Fibroblast of gingiva (primary cell): ENCODE data around the gene GSE1.
A peak's percentile ranks its signal among the peaks of the same experiment; 100 is the strongest.

Experiments
- DNase-seq: peaks from one replicate; pipeline ENCODE4 v3.0.0-alpha.2; 2011; ENCODE audit warnings: low read depth

Gene GSE1

DNA sequence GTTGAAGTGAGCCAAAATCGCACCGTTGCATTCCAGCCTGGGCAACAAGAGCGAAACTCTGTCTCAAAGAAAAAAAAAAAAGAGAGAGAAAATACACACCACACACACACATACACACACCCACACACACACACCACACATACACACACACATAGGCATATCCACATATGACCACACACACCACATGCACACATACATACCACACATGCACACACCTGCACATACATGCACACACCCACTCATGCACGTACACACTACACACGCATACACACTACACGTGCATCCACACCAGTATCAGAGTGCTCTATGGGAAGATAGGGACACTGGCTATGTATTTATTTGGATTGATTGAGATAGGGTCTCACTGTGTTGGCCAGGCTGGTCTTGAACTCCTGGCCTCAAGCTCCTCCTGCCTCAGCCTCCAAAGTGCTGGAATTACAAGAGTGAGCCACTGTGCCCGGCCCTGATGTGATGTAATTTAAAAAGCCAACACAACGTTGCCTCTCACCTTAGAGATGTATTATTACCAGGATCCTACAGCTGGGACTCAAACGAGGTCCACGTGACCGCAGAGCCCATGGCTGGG, 93.4 kb downstream of the GSE1 start:
- no peak for DNase-seq

DNA sequence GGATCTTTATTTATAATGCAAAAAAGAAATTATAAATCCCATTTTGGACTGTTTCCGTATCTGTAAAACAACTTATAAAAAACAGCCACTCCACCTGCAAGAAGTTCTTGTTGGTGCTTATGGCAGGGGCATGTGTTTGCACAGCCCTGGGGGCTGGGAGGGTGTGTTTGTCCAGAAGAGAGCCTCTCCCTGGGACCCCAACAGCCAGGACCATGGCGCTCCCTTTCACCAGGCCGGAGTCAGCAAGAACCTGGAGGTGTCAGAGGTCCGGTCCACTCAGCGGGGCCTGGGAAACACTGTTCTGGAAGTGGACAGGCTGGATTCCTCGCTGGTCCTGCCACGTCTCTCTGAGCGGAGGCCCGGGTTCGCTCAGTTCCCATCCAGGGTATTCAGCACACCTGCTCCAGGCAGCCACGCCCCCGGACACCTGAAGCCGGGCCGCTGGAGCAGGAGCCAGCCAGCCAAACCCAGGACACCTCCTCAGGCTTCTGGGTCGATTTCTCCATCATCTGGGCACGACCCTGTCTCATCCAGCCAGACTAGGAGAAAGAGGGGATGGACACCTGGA, 94.5 kb downstream of the GSE1 start:
- DNase-seq: no peak

- DNase-seq: no peak
Measured at GRCh38 chr16:85708338-85708737, 95.2 kb downstream of the GSE1 start.

- no peak for DNase-seq
Measured at GRCh38 chr16:85709766-85710585, 96.9 kb downstream of the GSE1 start.

GRCh38 chr16:85710732-85711131, 97.6 kb downstream of the GSE1 start:
- DNase-seq: no peak

- DNase-seq: no peak
Measured at GRCh38 chr16:85711982-85712587, 99.0 kb downstream of the GSE1 start.

- DNase-seq: no peak
Measured at GRCh38 chr16:85712801-85713200, 99.7 kb downstream of the GSE1 start.

DNA sequence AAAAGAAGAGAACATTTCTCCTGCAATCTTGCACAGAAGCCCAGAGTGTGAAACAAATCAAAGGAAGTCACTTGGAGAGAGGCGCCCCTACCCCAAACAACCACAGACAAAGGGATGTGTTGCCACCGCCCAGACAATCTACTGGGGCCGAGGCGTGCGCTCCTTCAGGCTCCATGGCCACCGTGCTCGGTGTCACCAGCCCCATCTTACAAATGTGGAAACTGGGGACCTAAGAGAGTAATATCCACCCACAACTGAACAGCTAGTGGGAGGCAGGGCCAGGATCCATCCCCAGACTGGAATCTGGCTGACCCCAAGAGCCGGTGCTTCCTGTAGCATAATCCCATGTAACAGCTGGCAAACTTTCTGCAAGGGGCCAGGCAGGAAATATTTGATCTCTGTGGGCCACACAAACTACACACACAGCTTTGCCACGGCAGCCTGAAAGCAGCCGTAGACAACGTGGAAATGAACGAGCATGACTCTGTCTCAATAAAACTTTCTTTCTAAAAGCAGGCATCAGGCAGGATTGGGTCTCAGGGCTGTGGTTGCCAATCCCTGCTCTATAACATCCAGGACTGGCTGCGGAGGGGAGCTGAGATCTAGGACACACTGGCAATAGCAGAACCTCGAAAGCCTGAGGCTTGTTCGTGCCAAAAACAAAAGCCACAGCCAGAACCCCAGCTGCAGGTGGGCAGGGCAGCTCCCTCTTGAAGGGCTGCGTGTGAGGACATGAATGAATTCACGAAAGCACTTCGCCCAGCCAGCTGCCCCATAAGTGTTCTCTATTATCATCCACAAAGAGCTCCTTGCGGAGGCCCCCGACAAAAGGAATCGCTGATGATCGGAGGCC, 102.3 kb downstream of the GSE1 start:
- DNase-seq: no peak

- DNase-seq: no peak
Measured at GRCh38 chr16:85716022-85716679, 103.0 kb downstream of the GSE1 start.

DNA sequence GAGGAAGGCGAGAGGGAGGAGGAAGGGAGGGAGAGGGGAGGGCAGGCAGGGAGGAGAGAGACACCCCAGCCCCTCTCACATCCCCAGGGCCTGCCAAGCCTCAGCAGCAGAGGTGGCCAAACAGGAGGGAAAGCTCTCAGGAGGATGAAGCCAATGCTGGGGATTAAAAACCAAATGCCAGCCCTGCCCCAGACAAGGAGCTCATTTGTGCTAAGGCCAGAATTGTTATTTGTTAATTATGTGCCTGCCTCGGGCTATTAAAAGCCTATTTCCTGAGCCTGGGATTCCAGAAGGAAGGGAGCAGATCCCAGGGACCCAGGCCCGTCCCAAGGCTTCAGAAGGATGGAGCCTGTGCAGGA, 103.5 kb downstream of the GSE1 start:
- no peak for DNase-seq

DNA sequence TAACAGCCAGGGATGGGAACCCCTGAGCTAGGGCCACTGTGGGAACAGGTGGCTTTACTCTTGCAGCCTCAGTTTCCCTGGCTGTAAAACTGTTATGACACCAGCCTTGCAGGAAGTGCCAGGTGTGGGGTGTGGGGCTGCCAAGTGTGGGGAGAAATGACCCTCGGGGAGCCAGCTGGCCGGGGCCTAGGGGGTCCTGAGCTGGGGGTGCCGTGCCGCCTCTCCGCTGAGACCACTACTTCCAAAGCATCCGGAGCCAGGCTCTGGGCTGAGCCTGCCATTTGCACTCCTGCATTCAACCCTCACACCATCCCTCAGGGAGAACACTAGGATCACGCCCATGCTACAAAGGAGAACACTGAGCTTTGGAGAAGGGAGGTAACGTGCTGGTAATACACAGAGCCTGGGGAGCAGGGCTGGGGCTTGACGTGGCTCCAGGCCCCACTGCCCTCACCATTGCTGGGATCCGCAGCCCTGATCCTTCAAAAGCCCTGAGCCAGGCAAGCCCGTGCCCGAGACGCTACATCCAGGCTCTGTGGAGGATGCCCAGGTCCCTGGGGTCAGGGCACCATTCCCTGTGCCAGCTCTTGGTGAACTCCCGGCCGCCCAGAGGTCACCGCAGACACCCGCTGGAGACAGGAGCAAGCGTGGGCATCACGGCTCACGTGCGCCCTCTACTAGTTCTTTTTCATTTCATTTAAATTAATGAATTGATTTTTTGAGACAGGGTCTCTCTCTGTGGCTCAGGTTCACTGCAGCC, 104.5 kb downstream of the GSE1 start:
- DNase-seq: peak; percentile 41

DNA sequence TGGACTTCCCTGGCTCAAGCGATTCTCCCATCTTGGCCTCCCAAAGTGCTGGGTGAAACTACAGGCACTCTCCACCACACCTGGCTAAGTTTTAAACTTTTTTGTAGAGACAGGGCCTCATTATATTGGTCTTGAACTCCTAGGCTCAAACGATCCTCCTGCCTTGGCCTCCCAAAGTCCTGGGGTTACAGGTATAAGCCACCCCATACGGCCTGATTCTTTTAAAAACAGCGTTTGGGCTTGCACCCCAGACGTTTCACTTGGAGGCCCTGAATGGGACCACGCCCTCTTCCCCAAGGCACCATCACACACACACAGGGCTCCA, 105.0 kb downstream of the GSE1 start:
- no peak for DNase-seq

DNA sequence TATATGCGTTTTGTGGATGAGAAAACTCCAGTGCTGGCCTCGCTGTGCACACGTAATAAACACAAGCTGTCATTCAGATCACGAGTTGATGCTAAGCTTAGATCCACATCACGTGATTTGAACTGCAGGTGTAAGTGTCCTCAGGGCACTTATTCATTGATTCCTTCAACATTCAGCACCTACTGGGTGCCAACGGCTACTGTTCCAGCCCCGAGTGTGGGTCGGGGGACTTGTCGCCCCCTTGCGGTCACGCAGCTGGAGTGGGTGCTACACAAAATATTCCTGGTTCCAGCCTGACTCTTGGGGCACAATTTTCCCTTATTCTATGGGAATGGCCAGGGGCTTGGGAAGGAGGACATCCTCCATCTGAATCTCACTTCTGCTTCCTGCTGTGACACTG, 105.6 kb downstream of the GSE1 start:
- DNase-seq: no peak

DNA sequence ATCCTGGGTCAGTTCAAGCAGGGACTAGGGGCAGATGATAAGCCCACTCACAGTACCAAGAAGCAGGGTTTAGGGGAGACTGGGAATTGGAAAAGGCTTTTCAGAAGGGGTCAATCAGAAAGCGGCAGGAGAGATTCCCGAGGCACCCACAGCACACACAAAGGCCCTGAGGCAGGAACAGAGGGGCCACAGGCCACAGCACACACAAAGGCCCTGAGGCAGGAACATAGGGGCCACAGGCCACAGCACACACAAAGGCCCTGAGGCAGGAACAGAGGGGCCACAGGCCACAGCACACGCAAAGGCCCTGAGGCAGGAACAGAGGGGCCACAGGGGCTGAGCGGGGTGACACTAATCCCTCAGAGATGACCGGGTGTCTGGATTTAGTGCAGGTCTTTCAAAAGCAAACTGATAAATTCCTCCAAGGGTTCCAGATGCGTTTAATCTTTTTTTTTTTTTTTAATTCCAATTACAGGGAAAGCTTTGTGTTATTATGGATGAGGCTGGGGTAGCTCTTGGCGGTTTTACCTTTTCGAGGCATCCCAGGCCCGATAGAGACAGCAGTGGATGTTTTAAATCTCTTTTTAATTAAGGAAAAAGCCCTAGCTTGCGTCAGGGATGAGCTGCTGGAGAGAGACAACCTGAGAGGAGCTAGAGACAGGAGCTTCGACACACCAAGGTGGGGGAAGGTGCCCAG, 106.6 kb downstream of the GSE1 start:
- no peak for DNase-seq

DNA sequence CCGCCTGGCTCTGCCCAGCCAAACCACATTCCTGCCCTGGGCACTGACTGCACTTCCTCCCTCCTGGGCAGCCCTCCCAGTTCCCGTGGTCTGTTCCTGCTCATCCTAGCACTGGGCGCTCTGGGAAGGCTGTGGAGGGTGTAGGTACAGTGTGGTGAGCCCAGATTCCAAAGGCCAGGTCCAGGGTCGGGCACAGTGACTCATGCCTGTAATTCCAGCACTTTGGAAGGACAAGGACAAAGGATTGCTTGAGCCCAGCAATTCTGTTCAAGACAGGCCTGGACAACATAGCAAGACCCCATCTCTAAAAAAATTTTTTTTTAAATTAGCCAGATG, 107.1 kb downstream of the GSE1 start:
- no peak for DNase-seq

- DNase-seq: no peak
Measured at GRCh38 chr16:85722128-85722893, 109.2 kb downstream of the GSE1 start.

DNA sequence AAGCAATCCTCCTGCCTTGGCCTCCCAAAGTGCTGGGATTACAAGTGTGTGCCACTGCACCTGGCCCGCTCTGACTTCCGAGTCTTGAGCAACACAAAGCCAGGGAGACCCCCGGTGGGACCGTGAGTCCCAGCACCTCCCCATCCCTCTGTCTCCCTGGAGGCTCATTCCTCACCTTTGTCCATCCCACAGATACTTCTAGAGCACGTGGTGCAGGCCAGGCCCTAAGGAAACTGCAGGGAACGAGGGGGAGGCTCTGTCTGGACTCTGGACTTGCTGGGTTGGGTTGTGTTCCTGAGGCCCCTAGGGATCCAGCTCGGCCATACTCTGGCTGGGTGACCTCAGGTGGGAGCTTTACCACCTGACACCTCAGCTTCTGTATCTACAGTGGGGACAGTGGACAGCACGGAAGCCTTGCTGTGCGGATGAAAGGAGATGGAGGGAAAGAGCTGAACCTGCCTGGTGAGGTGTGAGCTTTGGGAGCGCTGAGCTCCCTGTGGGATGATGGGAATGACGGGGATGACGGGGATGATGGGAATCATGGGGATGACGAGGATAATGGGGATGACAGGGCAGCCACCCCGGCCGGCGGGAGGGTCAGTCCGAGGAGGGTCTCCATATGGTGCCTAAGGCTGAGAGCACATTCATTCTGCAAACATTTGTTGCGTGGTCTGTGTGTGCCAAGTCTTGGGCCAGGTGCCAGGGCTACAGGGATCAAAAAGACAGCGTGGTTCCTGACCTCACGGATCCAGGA, 111.2 kb downstream of the GSE1 start:
- DNase-seq: no peak

GRCh38 chr16:85724936-85725335, 111.8 kb downstream of the GSE1 start:
- no peak for DNase-seq
